K562 (cell line): ENCODE data around the gene RAB31. TPM values are rescaled to one million over a fixed set of nuclear protein-coding genes. Genes with fewer than 3 reads are reported as not detected.

Experiments
- ADNP ChIP-seq: fragments of 200-800 bp; sonication (Bioruptor generic); IDR thresholded peaks from 2 replicates; pipeline ENCODE4 v1.6.1; 2016; ENCODE audit warnings: missing genetic modification characterization, missing compliant biosample characterization
- BHLHE40 ChIP-seq: IDR thresholded peaks from 2 replicates; pipeline ENCODE4 v1.6.1; 2011; ENCODE audit warnings: low read length, improper control_type of control experiment
- CHD1 ChIP-seq: fragments of 200-600 bp; sonication (generic); IDR thresholded peaks from one replicate; pipeline ENCODE4 v1.6.1; 2012; ENCODE audit warnings: mild to moderate bottlenecking, moderate library complexity, low read length, inconsistent platforms
- CHD2 ChIP-seq: IDR thresholded peaks from 2 replicates; pipeline ENCODE4 v1.6.1; 2011; ENCODE audit warnings: low read depth, low read length
- CTBP1 ChIP-seq: fragments of 450-650 bp; IDR thresholded peaks from 2 replicates; pipeline ENCODE4 v1.6.1; 2016; ENCODE audit warnings: borderline replicate concordance
- DNMT1 ChIP-seq: fragments of 450-650 bp; IDR thresholded peaks from 2 replicates; pipeline ENCODE4 v1.6.1; 2016; ENCODE audit warnings: antibody characterized with exemption, mild to moderate bottlenecking
- EHMT2 ChIP-seq: fragments of 450-650 bp; IDR thresholded peaks from 2 replicates; pipeline ENCODE4 v1.6.1; 2018; ENCODE audit warnings: antibody characterized with exemption
- ESRRB ChIP-seq: fragments of 250-450 bp; sonication (Bioruptor Pico); IDR thresholded peaks from 2 replicates; pipeline ENCODE4 v1.5.0; 2020; ENCODE audit warnings: mild to moderate bottlenecking, moderate library complexity, borderline replicate concordance
- EWSR1 ChIP-seq: fragments of 450-650 bp; IDR thresholded peaks from 2 replicates; pipeline ENCODE4 v1.6.1; 2018; ENCODE audit warnings: borderline replicate concordance, mild to moderate bottlenecking, low read depth, moderate library complexity; ENCODE audit not compliant: partially characterized antibody
- NFATC3 ChIP-seq: fragments of 450-650 bp; IDR thresholded peaks from 2 replicates; pipeline ENCODE4 v1.6.1; 2017; ENCODE audit warnings: mild to moderate bottlenecking
- NFIC ChIP-seq: fragments of 450-650 bp; IDR thresholded peaks from 2 replicates; pipeline ENCODE4 v1.6.1; 2017; ENCODE audit warnings: mild to moderate bottlenecking, inconsistent platforms
- SUPT5H ChIP-seq: fragments of 450-650 bp; IDR thresholded peaks from 2 replicates; pipeline ENCODE4 v1.6.1; 2016
- TCF7 ChIP-seq: sonication (generic); IDR thresholded peaks from 2 replicates; pipeline ENCODE4 v1.6.1; 2016; ENCODE audit warnings: antibody characterized with exemption, borderline replicate concordance
- TEAD1 ChIP-seq, 2 experiments: fragments of 450-650 bp in 1 of 2; sonication (generic) in 1 of 2; formaldehyde crosslinking; IDR thresholded peaks; 2 replicates each; pipeline versions ENCODE4 v1.4.0 to v1.8.0; 2020 to 2022; ENCODE audit warnings: mild to moderate bottlenecking in 2 of 2, missing genetic modification reagents in 1 of 2
- TFAM ChIP-seq: fragments of 250-450 bp; sonication (Bioruptor Pico); conservative IDR thresholded peaks from 2 replicates; pipeline ENCODE4 v1.5.0; 2021; ENCODE audit warnings: mild to moderate bottlenecking, moderate library complexity
- TSC22D4 ChIP-seq: fragments of 450-650 bp; IDR thresholded peaks from 2 replicates; pipeline ENCODE4 v1.6.1; 2016; ENCODE audit warnings: missing genetic modification characterization, missing biosample characterization, control low read depth
- WHSC1 ChIP-seq: IDR thresholded peaks from one replicate; pipeline ENCODE4 v1.6.1; 2012; ENCODE audit warnings: low read length, control low read depth, inconsistent platforms
- ZKSCAN3 ChIP-seq: fragments of 250-450 bp; sonication (Bioruptor Pico); IDR thresholded peaks from 2 replicates; pipeline ENCODE4 v1.4.0; 2020
- ZNF140 ChIP-seq: fragments of 250-450 bp; sonication (Bioruptor Pico); IDR thresholded peaks from 2 replicates; pipeline ENCODE4 v1.8.0; 2021; ENCODE audit warnings: moderate library complexity, mild to moderate bottlenecking, inconsistent platforms
- ZNF444 ChIP-seq: fragments of 250-450 bp; sonication (Bioruptor Pico); IDR thresholded peaks from 2 replicates; pipeline ENCODE4 v1.4.0; 2020; ENCODE audit warnings: mild to moderate bottlenecking, moderate library complexity
- ZNF766 ChIP-seq: fragments of 200-800 bp; sonication (Bioruptor generic); conservative IDR thresholded peaks from 2 replicates; pipeline ENCODE4 v1.6.1; 2016; ENCODE audit warnings: missing genetic modification characterization, missing compliant biosample characterization
- ZNF830 ChIP-seq: fragments of 250-450 bp; sonication (Bioruptor Pico); IDR thresholded peaks from 2 replicates; pipeline ENCODE4 v1.5.0; 2021; ENCODE audit warnings: mild to moderate bottlenecking
- polyA plus RNA-seq, 8 experiments: library from polyadenylated mRNA; depleted of rRNA in 4 of 8; stranded (reverse) in 5 of 8; unstranded in 3 of 8; fragments of >200 nt; fragmentation: Nextera tagmentation in 2 of 8; fragmentation: Illumina TruSeq in 1 of 8; extraction: Ambion mirVana in 2 of 8; extraction: Trizol in 1 of 8; gene quantifications; 2 replicates each; pipeline versions ENCODE4 v1.2.1 to v1.2.3, GENCODE V29; 2011 to 2014; ENCODE audit warnings: inconsistent platforms in 1 of 8, missing spikeins in 1 of 8
- total RNA-seq, 7 experiments: library from RNA; depleted of rRNA in 6 of 7; stranded (reverse); fragments of >200 nt in 6 of 7; fragmentation: Illumina TruSeq in 2 of 7; extraction: Trizol in 2 of 7; gene quantifications; 2 replicates each; pipeline versions ENCODE4 v1.2.1 to v1.2.3, GENCODE V29; 2011 to 2021; ENCODE audit warnings: low replicate concordance in 1 of 7
- TF ChIP-seq, protein P1 (sequence below), 2 experiments: fragments of 450-650 bp in 1 of 2; sonication (generic) in 1 of 2; formaldehyde crosslinking in 1 of 2; IDR thresholded peaks in 1 of 2; conservative IDR thresholded peaks in 1 of 2; 2 replicates each; pipeline versions ENCODE4 v1.6.1 to v1.8.1; 2016 to 2023; ENCODE audit warnings: mild to moderate bottlenecking in 2 of 2, moderate library complexity in 2 of 2, inconsistent platforms in 1 of 2, missing genetic modification reagents in 1 of 2
- TF ChIP-seq, protein P2 (sequence below): sonication (generic); formaldehyde crosslinking; IDR thresholded peaks from 2 replicates; pipeline ENCODE4 v1.8.0; 2022; ENCODE audit warnings: mild to moderate bottlenecking, low read depth, missing genetic modification reagents
- TF ChIP-seq, protein P3 (sequence below): fragments of 250-450 bp; sonication (Bioruptor Pico); IDR thresholded peaks from 2 replicates; pipeline ENCODE4 v1.9.0; 2021; ENCODE audit warnings: mild to moderate bottlenecking
- TF ChIP-seq, protein P4 (sequence below): fragments of 250-450 bp; sonication (Bioruptor Pico); IDR thresholded peaks from 2 replicates; pipeline ENCODE4 v1.5.0; 2021; ENCODE audit warnings: mild to moderate bottlenecking, borderline replicate concordance

The RAB31 gene
- total and polyA plus RNA-seq, 9 of the 15 experiments (the other 6 are each of a cell fraction or from before 2014, with no cell fraction given) = 20.7 to 70.4 (median 41.3) TPM

DNA sequence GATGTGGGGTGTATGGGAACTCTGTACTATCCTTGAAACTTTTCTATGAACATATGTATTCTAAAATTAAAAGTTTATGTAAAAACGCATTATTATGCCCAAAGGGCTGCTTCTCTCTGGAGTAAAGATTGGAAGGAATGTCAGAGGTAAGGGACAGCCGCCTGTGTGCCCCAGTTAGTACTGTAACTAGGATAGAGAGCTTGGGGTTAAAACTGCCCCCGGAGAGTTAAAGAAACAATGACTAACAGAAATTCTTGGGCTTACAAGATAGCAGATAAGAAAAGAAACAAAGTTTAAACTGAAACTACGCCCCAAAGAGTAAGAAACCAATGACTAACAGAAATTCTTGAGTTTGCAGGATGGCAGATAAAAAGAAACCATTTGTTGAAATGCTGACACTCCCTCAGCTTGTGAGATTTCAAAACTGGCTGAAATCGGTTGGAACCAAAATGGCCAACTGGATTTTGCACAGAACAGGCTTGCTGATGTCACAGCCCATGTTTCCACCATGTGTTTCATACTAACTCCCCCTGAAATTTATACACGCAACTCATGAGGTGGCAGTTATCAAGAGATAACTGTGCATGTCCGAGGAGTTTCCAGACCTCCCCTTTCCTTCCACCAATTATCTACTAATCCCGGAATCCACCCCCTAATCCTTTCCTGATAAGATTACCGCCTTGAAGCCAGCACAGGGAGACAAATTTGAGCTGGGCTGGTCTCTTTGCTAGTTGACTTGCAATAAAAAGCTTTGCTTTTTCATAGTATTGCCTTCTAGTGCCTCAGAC is 169.0 kb downstream of the RAB31 start (continued):
- TF ChIP-seq, protein P1, sequence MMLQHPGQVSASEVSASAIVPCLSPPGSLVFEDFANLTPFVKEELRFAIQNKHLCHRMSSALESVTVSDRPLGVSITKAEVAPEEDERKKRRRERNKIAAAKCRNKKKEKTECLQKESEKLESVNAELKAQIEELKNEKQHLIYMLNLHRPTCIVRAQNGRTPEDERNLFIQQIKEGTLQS (IDR thresholded peaks at IDR 0.05) = no peak
- TF ChIP-seq, protein P1 (CRISPR knock-in tag; conservative IDR thresholded peaks at IDR 0.05) = peak; percentile 88; the same call in 1 of the 2 replicates
- TF ChIP-seq CHD2 (0 out of 2 replicates have a peak, but pooled peaks have one; percentile 11), ZNF444 (CRISPR knock-in tag) (no peak; the same call in 1 of the 2 replicates), ADNP (tag) (no peak), EHMT2 (peak; percentile 66), TEAD1 (CRISPR knock-in tag; IDR thresholded peaks at IDR 0.05) (peak; percentile 93 to 98), TFAM (CRISPR knock-in tag) (no peak), NFIC (no peak), TSC22D4 (tag) (no peak), WHSC1 (no peak), CHD1 (no peak), TCF7 (no peak), SUPT5H (peak; percentile 55), CTBP1 (no peak), EWSR1 (no peak), ZNF766 (CRISPR knock-in tag) (no peak), NFATC3 (peak; percentile 73), DNMT1 (no peak; the same call in 1 of the 2 replicates), ESRRB (no peak; the same call in 1 of the 2 replicates), BHLHE40 (peak; percentile 40; the same call in 1 of the 2 replicates), ZNF140 (no peak), ZNF830 (CRISPR knock-in tag) (no peak), ZKSCAN3 (CRISPR knock-in tag) (no peak)
- TF ChIP-seq, protein P2, sequence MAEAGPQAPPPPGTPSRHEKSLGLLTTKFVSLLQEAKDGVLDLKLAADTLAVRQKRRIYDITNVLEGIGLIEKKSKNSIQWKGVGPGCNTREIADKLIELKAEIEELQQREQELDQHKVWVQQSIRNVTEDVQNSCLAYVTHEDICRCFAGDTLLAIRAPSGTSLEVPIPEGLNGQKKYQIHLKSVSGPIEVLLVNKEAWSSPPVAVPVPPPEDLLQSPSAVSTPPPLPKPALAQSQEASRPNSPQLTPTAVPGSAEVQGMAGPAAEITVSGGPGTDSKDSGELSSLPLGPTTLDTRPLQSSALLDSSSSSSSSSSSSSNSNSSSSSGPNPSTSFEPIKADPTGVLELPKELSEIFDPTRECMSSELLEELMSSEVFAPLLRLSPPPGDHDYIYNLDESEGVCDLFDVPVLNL = no peak
- TF ChIP-seq, protein P3, sequence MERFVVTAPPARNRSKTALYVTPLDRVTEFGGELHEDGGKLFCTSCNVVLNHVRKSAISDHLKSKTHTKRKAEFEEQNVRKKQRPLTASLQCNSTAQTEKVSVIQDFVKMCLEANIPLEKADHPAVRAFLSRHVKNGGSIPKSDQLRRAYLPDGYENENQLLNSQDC (CRISPR knock-in tag) = no peak
- TF ChIP-seq, protein P4, sequence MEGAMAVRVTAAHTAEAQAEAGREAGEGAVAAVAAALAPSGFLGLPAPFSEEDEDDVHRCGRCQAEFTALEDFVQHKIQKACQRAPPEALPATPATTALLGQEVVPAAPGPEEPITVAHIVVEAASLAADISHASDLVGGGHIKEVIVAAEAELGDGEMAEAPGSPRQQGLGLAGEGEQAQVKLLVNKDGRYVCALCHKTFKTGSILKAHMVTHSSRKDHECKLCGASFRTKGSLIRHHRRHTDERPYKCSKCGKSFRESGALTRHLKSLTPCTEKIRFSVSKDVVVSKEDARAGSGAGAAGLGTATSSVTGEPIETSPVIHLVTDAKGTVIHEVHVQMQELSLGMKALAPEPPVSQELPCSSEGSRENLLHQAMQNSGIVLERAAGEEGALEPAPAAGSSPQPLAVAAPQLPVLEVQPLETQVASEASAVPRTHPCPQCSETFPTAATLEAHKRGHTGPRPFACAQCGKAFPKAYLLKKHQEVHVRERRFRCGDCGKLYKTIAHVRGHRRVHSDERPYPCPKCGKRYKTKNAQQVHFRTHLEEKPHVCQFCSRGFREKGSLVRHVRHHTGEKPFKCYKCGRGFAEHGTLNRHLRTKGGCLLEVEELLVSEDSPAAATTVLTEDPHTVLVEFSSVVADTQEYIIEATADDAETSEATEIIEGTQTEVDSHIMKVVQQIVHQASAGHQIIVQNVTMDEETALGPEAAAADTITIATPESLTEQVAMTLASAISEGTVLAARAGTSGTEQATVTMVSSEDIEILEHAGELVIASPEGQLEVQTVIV (CRISPR knock-in tag) = peak; percentile 27; the same call in 1 of the 2 replicates
